GM18909 (cell line): ENCODE data around the gene VPREB3.
"Not testable (repeated sequence)": the region's sequence is repeated elsewhere in the genome, so short reads cannot be mapped to it uniquely, and the experiment has no call there.

ENCODE experiments used
- ATAC-seq: cut with Tn5 transposase; IDR thresholded peaks from one replicate; pipeline ENCODE4 v1.9.1; 2021; ENCODE audit warnings: mild to moderate bottlenecking; ENCODE audit not compliant: unreplicated experiment, poor library complexity

The VPREB3 gene

DNA sequence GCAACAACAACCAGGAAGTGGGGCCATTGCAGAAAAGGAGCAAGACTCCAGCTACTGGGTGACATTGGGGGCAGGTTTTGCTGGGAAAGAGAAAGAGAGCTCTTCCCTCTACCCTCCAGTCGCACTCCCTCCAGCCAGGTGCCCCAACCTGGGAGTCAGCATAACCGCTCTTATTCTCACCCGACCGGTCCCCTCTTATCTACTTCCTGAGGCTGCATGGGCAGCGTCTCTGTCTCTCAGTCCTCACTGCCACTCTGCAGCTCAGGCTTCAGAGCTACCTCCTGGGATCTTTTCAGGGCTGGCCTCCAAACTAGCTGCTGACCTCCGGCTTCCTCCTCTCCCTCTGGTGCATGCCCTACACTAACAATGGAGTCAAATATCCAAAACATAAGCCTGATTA is 8.4 kb downstream of the VPREB3 start:
- ATAC-seq = no peak

DNA sequence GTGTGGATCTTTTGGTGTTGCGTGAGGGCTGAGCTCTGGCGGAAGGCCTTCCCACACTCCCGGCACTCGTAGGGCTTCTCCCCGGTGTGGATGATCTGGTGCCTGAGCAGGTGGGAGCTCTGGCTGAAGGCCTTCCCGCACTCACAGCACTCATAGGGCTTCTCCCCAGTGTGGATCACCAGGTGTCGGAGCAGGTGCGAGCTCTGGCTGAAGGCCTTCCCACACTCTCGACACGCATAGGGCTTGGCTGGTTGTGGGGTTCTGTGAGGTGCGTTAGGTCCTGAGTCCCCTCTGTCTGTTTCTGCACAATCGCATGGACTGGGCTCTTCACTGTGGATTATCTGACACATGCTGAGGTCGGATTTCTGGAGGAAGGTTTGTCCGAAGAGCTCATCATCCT is 9.7 kb downstream of the VPREB3 start:
- ATAC-seq = no peak

- ATAC-seq = no peak
These were observed 10.2 kb downstream of the VPREB3 start for GRCh38 chr22:23744001-23744400.

GRCh38 chr22:23743303-23743705 is 10.9 kb downstream of the VPREB3 start:
- no peak for ATAC-seq

DNA sequence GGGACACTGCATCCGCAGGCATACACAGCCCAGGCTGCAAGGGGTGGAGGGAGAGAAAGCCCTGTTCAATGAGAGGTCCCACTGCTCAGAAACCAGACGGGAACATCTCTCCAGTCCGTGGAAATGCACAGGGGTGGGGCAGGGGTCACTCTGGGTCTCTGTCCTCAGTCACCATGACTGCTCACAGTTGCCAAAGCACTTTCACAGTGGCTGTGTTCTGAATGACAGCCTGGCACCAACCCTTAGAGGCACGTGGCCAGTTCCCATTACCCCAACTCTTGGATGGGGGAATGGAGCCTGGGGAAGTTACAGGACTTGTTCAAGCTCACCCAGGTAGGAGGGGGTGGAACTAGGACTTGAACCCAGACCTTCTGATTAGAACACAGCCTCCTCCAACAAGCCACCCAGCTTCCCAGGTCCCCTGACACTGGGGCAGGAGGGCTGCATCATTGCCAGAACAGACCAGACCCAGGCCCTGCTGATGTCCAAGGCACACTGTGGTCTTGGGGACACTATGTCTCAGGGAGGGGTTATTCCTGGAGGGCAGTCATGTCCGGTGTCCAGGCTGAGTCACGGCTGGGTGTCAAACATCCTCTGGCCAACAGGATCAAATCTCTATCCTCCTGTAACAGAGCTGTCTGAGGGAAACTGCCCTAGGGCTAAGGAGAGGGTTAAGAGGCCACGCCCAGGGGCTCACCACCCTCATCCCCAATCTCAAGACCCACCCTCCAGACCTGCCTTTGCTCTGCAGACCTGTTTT is 11.5 kb downstream of the VPREB3 start:
- ATAC-seq = no peak

- ATAC-seq = no peak
These were observed 16.5 kb downstream of the VPREB3 start for GRCh38 chr22:23737696-23738095.

DNA sequence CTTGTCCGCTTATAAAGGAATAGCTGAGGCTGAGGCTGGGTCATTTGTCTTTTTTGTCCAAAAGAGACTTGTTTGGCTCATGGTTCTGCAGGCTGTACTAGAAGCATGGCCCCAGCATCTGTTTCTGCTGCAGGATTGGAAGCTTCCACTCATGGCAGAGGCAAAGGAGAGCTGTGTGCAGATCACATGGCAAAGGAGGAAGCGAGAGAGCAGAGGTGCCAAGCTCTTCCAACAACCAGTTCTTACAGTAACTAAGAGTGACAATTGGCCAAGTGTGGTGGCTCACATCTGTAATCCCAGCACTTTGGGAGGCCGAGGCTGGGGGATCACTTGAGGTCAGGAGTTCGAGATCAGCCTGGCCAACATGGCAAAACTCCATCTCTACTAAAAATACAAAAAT is 26.1 kb downstream of the VPREB3 start:
- ATAC-seq = not testable (repeated sequence)

GRCh38 chr22:23722724-23723123 is 31.5 kb downstream of the VPREB3 start:
- ATAC-seq = no peak

GRCh38 chr22:23722160-23722559 is 32.1 kb downstream of the VPREB3 start:
- no peak for ATAC-seq

- ATAC-seq = no peak
These were observed 33.4 kb downstream of the VPREB3 start for GRCh38 chr22:23720855-23721254.

- ATAC-seq = no peak
These were observed 35.7 kb downstream of the VPREB3 start for GRCh38 chr22:23718371-23719165.

- ATAC-seq = peak; percentile 79
These were observed 37.1 kb downstream of the VPREB3 start for GRCh38 chr22:23716811-23717801.

GRCh38 chr22:23715806-23716375 is 38.3 kb downstream of the VPREB3 start:
- no peak for ATAC-seq

- ATAC-seq = no peak
These were observed 39.3 kb downstream of the VPREB3 start for GRCh38 chr22:23714596-23715578.

DNA sequence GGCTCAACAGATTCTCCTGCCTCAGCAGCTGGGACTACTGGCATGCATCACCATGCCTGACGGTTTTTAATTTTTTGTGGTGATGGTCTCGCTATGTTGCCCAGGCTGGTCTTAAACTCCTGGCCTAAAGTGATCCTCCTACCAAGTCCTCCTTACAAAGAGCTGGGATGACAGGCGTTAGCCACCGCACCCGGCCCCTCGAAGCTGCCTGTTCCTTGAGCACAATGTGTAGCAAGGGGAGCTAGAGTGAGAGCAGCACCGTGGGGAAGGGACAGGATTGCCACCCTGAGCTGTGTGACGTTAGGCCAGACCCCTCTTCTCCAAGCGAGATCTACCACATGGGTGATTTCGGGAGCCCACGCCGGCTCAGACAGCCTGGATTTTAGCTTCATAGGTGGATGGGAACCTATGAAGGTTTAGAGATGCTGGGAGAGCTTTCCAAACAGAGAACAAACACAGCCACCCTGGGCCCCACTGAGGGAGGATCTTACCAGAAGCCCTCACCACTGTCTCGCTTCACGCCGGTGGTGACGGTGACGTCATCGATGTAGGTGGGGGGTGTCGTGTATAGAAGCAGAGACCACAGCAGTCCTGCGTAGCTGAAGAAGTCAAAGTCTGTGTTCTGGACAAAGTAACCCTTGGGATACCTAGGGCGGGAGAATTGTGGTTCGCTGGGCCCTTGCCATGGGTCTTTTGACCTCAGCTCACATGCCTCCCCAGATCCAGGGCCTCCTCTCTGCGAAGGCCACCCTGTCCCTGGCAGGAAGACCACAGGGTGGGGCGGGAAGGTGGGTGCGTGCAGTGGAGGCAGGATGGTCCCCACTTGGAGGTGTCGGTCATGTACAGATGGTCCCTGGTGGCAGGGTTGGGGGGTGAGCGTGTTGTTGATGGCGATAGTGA is 40.3 kb downstream of the VPREB3 start:
- no peak for ATAC-seq

DNA sequence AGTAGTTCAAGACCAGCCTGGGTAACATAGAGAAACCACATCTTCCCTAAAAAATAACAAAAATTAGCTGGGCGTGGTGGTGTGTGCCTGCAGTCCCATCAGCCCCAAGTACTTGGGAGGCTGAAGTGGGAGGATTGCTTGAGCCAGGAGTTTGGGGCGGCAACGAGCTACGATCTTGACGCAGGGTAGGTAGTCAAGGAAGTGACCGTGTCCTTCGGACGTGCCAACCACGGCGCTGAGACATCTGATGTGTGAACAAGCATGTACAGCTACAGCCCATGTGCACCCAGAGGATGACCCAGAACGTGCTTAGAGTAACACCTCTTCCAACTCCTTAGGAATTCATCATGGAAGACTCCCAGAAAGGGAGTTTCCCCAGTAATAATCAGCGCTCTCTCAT is 42.0 kb downstream of the VPREB3 start:
- no peak for ATAC-seq

GRCh38 chr22:23709107-23709506 is 45.1 kb downstream of the VPREB3 start:
- no peak for ATAC-seq

DNA sequence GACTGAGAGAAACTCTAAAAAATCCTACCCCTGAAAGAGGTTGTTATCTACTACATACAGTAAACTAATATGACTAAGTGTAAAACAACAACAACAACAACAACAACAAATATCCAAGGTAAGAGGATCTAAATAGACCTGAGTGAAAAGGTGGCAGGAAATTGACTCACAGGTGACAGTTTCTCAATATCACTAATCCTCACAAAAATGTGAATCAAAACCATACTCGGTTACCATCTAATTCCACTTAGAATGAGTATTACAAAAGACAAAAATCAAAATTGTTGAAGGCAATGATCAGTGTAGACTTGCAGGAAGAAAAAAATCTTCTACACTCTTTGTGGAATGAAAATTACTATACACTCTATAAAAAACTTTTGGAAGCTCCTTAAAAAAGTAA is 46.0 kb downstream of the VPREB3 start:
- no peak for ATAC-seq
